NCI-H69 (cell line): ENCODE measurements around the gene MIA2.
"Not testable (repeated sequence)": the region's sequence is repeated elsewhere in the genome, so short reads cannot be mapped to it uniquely, and the experiment has no call there.

Experiments
- DNase-seq: peaks from one replicate; lab custom pipeline; 2025; lab: John Stamatoyannopoulos, UW

MIA2 gene

DNA sequence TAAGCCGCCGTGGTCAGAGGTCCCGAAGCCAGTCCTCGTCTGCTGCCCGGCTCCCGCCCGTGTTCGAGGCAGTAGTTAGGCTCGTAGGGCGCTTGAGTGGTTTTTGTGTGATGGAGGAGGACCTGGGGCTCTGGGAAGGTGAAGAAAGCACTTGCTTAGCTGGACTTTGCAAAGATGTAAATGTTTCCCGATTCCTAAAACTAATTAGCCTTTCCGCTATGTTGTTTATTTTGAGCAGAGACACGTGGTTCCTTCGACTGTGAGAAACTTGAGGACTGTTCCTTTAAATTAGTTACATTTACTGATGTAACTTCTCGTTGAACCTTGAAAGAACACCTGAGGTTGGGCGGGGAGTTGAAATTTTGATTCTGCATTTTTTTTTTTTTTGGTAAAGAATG, 33.9 kb downstream of the MIA2 start:
- peak; percentile 79 for DNase-seq

DNA sequence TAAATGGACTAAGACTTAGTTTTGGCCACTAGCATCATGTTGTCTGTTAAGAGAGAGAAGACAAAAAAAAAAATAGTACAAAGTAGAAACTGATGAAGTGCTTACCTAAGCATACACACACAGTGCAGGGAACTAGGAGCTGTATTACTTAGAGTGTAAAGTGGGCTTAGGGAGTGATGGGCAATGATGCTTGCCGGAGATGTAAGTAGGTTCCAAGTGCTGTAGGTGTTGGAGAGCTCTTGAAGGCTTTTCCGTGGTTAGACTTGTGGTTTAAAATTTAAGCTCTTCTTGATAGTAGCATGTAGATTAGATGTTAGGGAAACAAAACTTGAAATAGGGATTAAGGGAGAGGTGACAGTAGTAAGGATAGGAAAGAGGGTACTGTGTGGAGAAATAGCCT, 34.7 kb downstream of the MIA2 start:
- DNase-seq, result peak; percentile 72

DNA sequence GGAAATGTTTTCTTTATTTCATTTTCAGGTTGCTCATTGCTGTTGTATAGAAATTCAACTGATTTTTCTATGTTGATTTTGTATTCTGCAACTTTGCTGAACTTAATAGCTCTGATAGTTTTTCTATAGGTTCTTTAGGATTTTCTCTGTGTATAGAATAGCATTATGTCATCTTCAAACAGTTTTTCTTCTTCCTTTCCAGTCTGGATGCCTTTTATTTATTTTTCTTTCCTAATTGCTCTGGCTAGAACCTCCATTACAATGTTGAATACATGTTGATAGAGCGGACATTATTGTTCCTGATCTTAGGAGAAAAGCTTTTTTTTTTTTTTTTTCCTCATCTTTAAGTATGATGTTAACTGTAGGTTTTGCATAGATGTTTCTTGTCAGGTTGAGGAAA, 39.2 kb downstream of the MIA2 start:
- DNase-seq, result no peak

DNA sequence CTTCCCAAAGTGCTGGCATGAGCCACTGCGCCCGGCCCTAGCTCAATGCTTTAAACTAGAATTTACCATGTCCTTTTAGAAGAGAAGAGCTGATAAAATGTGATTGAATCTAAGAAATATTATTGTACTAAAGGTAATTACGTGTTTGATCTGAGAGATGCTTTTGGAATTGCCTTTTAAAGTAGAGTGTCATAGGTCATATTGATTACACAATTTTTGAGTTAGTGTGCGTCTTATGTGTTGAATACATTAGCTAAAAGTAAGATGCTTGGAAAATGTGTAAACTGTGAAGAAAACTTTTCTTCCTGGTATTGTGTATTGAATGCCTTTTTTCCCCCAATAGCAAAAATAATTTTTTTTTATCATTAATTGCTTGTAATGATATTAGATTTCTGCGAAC, 41.7 kb downstream of the MIA2 start:
- DNase-seq, result no peak

DNA sequence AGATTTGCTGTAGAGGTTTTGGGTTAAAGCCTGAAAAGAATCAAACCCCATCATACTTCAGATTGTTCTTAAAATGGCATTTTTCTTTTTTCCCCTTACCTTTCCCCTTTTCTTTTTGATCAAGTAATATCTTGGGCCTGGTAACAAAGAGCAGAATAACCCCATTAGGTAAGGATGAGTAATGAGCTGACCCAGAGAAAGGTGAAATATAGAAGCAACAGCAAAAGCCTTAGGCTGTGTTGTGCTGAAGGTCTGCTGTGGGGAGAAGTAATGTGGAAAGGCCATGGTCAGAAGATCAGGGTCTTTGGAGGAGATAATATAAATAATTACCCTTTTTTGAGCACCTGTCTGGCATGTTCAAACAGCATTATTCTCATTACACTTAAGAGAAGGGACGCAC, 42.3 kb downstream of the MIA2 start:
- DNase-seq, result no peak

DNA sequence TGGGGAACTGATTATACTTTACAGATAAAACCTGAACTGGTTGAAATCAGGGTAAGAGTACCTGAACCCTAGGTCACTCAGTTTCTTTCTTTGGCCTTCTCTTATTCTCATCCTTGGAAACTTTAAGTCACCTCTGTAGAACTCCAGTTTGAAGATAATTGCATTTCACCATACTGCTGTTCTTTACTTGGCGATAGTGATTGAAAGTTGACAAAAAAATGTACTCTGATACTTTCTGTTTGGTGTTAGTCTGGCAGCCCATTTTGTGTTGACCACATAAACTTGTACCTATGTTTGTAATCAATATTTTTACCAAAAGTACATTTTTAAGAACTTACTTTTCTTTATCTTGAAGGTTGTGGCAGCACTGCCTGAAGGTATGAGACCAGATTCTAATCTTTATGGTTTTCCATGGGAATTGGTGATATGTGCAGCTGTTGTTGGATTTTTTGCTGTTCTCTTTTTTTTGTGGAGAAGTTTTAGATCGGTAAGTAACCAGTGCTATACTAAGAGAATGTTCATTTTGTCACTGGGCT, 42.9 kb downstream of the MIA2 start:
- DNase-seq, result no peak

DNA sequence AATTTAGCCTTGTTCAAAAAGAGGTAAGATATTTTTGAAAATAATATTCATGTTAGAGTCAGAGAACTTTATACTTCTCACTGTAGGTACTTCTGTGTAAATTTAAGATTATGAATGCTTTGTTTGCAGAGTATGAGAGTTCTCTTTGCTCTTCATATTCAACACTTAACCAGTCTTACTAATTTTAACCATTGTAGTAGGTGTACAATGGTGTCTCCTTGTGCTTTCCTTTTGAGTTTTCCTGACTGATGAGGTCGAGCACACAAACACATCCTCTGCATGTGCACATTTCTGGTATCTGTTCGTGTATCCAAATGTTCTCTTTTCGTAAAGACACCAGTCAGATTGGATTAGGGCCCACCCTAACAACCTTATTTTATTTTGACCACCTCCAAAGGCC, 45.8 kb downstream of the MIA2 start:
- DNase-seq, result no peak

DNA sequence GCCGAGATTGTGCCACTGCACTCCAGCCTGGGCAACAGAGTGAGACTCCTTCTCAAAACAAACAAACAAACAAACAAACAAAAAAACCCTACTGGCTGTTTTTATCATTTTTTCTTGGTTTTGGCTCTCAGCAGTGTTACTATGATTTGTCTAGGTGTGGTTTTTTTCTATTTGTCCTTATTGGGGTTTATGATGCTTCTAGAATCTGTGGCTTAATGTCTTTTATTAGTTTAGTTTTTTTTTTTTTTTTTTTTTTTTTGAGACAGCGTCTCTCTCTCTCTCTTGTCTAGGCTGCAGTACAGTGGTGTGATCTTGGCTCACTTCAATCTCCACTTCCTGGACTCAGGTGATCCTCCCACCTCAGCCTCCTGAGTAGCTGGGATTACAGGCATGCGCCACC, 47.0 kb downstream of the MIA2 start:
- DNase-seq, result not testable (repeated sequence)

DNA sequence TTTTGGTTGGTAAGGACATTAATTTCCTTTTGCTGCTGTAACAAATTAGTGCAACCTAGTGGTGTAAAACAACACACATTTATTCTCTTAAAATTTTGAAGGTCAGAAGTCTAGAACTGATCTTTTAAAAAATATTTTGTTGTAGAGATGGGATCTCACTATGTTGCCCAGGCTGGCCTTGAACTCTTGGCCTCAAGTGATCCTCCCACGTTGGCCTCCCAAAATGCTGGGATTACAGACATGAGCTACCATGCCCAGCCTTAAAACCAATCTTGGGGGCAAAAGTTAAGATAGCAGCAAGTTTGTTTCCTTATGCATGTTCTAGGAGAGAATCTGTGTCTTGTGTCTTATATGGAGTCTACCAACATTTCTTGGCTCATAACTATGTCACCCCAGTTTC, 55.8 kb downstream of the MIA2 start:
- DNase-seq, result no peak

DNA sequence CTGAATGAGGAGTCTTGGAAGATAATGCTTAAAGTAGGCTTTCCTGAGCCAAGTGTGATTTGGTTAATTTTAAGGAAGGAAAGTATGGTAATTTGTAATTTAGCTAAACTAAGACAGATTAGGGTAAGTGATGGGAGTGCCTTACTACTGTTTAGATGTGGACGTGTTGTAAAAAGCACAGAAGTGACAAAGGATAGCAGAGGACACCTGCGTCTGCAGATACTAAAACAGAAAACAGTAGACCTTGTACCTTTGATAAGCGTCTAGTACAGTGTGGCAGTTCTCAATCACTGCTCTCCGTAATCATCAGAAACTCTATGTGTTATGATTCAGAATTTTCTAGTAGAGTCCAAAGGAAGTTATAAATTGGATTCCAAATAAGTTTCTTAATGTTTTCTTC, 58.0 kb downstream of the MIA2 start:
- DNase-seq, result no peak

DNA sequence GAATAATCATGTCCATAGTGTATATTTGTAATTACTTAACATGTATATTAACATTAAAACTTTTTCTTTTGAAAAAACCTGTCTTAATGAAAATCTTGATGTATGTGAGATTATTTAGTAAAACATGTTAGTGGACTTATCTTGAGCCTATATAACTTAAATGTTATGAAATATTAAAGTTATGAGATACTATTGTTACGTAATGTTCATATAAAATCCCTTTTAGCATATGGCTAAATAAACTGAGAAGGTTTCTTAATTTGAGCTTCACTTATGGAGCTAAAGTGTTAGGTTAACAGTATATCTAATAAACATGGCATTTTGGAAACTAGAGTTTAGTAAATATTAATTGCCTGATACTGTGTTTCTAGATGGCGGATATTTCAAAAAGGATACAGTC, 59.9 kb downstream of the MIA2 start:
- DNase-seq, result no peak

DNA sequence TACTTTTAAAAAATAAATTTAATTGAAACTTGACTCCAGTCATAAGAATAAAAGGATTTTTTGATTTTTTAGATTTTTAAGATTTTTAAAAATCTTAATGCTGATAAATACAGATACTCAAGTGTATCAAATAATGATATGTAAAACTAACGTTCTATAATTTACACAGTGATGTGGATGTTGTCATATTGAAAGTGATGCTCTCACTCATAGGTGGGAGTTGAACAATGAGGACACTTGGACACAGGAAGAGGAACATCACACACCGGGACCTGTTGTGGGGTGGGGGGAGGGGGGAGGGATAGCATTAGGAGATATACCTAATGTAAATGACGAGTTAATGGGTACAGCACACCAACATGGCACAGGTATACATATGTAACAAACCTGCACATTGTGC, 66.7 kb downstream of the MIA2 start:
- DNase-seq, result not testable (repeated sequence)

DNA sequence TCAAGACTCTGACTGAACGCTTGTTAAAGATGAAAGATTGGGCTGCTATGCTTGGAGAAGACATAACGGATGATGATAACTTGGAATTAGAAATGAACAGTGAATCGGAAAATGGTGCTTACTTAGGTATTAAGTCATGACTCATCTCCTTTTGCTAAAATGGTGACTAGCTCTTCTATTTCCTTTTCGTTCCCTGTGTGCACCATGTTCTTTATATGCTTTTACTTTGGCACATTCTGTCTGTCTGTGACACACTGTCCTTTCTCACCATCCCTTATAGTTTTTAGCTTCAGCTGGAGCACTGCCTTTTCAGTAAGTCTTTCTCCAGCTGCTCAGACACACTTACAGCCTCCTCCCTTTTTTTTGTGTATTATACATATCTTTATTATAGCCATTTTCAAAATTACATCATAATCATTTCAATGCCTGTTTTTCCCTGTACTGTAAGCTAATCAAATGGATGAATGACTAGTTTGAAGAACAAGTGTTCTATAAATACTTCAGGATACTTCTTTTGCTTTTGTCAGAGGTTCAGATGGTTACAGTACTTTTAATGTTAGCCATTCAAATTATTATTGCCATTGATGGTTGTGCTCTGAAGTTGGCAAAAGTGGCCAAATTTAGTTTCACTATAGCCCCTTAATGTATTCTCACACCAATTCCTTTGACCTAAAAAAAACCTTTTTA, 68.6 kb downstream of the MIA2 start:
- no peak for DNase-seq

DNA sequence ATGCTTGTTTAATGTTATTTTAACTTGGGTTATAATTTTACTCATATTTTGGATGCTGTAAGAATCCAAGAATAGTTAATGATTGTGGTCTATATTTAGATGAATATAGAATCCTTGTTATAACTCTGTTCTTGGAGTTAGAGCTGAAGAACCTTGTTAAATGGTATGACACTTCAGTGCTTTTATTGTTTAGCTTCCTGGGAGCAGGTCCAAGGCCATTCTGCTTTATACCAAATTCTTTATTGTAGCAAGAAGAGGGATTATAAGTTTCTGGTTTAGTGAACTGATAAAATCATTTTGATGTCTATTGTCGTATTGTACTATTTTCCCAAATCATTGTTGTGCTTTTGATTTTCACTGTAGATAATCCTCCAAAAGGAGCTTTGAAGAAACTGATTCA, 69.4 kb downstream of the MIA2 start:
- no peak for DNase-seq

DNA sequence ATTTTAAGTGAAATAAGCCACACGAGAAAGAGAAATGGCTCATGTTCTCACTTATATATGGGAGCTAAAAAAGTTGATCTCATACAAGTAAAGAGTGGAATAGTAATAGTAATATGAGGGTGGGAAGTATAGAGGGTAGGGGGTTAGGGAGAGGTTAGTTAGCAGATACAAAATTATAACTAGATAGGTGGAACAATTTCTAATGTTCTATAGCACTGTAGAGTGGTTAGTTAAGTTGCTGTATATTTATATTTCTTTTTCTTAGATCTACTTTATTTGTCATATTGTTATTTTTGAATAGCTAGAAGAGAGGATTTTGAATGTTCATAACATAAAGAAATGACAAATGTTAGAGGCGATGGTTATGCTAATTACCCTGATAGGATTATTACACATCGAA, 74.1 kb downstream of the MIA2 start:
- no peak for DNase-seq

DNA sequence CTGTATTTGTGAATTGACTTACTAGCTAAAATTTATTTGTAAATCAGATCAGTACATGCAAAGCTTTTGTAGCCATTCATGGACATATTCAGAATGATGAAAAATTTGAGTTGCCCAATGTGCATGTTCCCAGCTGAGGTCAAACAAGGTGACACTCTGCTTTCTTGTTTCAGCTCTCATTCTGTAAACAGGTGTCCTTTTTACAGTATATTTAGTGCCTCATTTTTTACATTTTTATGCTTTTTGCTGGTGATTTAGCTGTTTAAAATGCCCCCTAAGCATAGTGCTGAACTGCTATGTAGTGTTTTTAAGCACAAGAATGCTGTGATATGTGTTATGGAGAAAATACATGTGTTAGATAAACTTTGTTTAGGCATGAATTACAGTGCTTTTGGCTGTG, 76.3 kb downstream of the MIA2 start:
- DNase-seq, result no peak

DNA sequence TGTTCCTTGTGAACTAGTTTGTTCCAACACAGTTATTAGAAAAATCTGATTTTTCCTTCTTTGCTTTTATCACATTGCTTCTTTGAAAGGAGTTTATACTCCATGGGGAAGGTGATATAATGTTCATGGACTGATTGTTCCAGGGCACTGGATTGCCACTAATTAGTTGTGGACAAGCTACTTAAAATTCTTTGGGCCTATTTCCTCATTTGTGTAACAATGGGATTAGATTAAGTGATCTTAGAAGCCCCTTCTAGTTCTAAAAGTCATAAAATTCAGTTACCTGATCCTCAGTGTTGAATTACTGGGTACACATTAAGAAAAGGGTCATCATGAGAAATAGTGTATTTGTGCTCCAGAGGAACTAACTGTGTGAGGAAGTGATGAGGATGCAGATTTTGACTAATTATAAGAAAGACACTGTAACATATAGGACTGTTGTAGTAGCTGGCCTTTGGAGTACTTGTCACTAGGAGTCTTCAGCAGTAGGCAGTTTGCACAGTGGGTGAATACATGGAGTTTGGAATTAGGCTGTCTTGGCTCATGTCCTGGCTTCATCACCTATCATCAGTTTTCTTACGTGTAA, 82.2 kb downstream of the MIA2 start:
- peak; percentile 62 for DNase-seq

DNA sequence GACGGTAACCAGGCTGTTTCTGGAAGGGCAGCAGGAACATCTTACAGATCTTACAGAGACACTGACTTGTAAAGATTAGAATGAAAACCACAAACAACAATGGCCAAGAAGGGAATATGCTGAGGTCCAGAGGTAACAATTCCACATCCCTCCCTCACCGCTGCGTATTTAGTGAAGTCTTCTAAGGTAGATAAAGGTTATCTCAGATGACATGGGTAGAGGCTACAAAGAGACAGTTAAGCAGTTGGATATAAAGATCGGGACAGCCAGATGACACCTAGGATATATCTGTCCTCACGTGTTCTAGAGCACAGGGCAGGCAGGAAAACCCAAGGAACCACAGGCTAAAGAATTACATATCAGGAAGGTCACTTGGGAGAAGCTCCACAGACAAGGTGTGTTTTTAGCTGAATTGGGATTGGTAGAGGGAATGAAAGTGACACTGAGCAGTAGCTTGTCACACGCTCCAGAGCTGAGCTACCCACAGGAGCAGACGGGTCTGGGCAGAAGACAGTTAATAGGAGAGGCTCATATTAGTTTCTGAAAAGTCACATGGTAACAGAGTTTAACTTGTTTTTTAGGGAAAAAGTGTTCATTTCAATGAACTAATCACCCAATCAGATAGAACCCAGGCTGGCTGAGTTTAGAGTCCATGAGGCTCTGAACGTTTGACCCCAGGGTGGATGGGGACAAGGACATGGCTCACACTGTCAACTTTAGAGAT, 83.3 kb downstream of the MIA2 start:
- DNase-seq, result no peak

DNA sequence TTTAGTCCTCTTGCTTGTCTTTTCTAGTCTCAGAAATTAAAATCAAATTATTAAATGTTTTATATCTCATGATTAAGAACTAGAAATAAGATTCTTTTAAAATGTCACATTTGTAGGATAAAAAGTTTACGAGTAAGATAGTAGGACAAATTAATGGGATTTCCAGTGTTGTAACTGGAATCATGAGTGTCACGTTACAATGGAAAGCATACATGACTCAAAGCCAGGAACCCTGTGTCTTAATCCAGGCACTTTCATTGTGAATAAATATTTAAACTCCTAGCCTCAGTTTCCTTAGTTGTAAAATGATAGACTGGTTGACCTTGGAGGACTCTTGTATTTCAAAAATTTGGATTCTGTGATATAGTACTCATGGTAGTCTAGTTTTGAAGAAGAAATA, 84.9 kb downstream of the MIA2 start:
- DNase-seq, result no peak

DNA sequence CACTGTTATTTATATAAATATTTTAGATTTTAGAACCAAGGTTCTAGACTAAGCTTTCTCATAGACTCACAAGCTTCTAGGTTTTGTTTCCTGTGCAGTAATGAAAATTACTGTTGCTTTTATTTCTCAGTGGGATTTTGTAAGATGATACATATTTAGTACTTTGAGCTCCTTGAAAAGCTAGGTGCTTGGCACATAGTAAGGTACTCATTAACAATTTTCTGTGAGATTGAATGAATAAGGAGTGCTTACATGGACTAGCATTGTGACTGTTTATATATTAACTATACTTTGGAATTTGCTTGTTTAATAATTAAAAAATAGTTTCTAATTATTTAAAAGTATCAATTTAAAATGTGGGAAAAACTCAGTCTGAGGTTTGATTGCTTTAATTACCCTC, 85.7 kb downstream of the MIA2 start:
- DNase-seq, result peak; percentile 30

DNA sequence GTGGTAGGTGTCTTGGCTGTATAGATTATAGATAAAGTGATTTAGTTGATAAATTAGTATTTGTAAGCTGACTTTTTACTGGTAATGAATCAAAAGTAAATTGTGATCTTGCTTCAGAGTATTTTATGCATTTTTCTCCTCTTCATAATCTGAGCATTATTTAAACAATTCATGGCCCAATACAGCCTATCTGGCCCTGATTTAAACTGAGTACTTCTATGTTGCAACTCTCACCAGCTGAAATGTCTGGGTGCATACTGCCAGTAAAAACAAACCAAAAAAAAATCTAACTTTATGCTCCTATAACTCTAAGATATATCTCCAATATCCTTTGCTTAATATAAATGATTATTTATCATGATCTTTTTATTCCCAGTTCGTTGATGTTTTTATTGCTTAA, 86.6 kb downstream of the MIA2 start:
- no peak for DNase-seq

DNA sequence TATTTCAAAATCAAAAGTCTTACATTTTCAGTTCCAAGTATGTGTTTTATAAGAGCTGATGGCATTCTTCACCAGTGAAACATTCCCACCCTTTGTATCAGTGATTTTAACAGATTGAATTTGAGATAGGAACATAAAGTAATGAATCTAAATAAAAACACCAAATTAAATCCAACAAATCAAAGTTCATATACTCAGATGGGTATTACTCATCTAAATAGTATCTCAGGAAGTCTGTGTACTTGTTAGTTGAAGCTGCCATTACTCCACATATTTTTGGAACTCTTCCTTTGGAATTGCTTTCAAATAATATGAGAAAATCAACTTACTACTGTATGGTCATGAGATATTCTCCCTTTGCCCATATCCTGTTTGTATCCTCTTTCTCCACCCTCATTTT, 89.1 kb downstream of the MIA2 start:
- no peak for DNase-seq

DNA sequence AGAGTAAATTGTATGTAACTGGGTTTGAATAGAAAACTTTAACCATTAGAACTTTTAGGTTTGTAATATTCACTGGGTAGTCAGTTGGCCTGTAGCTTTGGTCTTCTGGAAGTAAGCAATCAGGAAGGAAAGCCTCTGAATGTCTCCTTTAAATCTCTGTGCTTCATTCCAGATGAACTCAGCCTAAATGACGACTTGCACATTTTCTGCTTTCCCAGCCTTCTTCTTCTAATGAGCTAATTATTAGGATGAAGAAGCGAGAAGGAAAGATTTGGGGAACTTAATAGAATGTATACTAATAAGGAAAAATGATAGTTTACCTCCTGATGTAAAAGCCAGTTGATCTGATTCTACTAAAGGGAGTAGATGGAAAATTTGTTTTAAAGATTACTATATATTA, 90.4 kb downstream of the MIA2 start:
- no peak for DNase-seq
